PC-3 (cell line): ENCODE measurements around the gene H2AZ2. TPM values are rescaled to one million over a fixed set of nuclear protein-coding genes. Genes with fewer than 3 reads are reported as not detected.

ENCODE experiments used
- ATAC-seq: fragments of 200-7000 bp; cut with Tn5 transposase; 2 replicates; pipeline ENCODE4 v1.9.1; 2020; ENCODE audit warnings: mild to moderate bottlenecking, moderate library complexity
- BruUV-seq: library from RNA; stranded (reverse); fragments of 400-500 nt; replicated peaks from 2 replicates; lab custom pipeline; 2021; lab: Mats Ljungman, UMichigan
- CTCF ChIA-PET: fragments of 300-600 bp; sonication (Branson Sonifier 250); formaldehyde crosslinking; loops from one replicate; lab custom pipeline; 2022; ENCODE audit warnings: antibody characterized with exemption; lab: Charles Lee
- POLR2A ChIA-PET: fragments of 300-600 bp; sonication (Branson Sonifier 250); formaldehyde crosslinking; loops from one replicate; lab custom pipeline; 2022; ENCODE audit warnings: antibody characterized with exemption; ENCODE audit not compliant: unreplicated experiment; lab: Charles Lee
- DNase-seq: peaks from one replicate; pipeline ENCODE4 v3.0.0-alpha.2; 2015
- H2AFZ ChIP-seq: fragments of 300-600 bp; sonication (generic); 2 replicates; pipeline ENCODE4 v1.6.0; 2016; ENCODE audit warnings: antibody characterized with exemption, low read length
- H3F3A ChIP-seq: fragments of 300-600 bp; sonication (generic); one replicate; pipeline ENCODE4 v1.6.0; 2017; ENCODE audit warnings: antibody characterized with exemption, low read length, control low read depth, mild to moderate bottlenecking; ENCODE audit not compliant: unreplicated experiment
- H3K27ac ChIP-seq: fragments of 300-600 bp; sonication (generic); 2 replicates; pipeline ENCODE4 v1.5.1; 2016; ENCODE audit warnings: mild to moderate bottlenecking, low read length
- H3K27me3 ChIP-seq: fragments of 300-600 bp; sonication (generic); 2 replicates; pipeline ENCODE4 v1.6.1; 2016; ENCODE audit warnings: low read length, mixed read lengths
- H3K36me3 ChIP-seq: fragments of 300-600 bp; sonication (generic); 2 replicates; pipeline ENCODE4 v1.6.1; 2016; ENCODE audit warnings: low read depth, mixed run types, low read length, mixed read lengths
- H3K4me1 ChIP-seq: fragments of 300-600 bp; sonication (generic); 2 replicates; pipeline ENCODE4 v1.5.1; 2016; ENCODE audit warnings: low read length; ENCODE audit not compliant: insufficient read depth
- H3K4me2 ChIP-seq: fragments of 300-600 bp; sonication (generic); 2 replicates; pipeline ENCODE4 v1.6.0; 2016; ENCODE audit warnings: low read length
- H3K4me3 ChIP-seq: fragments of 300-600 bp; sonication (generic); 2 replicates; pipeline ENCODE4 v1.5.1; 2016; ENCODE audit warnings: mild to moderate bottlenecking, low read length, mixed read lengths
- H3K79me2 ChIP-seq: fragments of 300-600 bp; sonication (generic); 2 replicates; pipeline ENCODE4 v1.6.1; 2017; ENCODE audit warnings: low read length, mixed read lengths
- H3K9ac ChIP-seq: fragments of 300-600 bp; sonication (generic); 2 replicates; pipeline ENCODE4 v1.6.0; 2016; ENCODE audit warnings: mild to moderate bottlenecking, low read length
- H3K9me2 ChIP-seq: fragments of 300-600 bp; sonication (generic); replicated peaks from 2 replicates; pipeline ENCODE4 v1.6.1; 2016; ENCODE audit warnings: mixed run types, low read length, mixed read lengths
- H3K9me3 ChIP-seq: fragments of 300-600 bp; sonication (generic); 2 replicates; pipeline ENCODE4 v1.6.1; 2016; ENCODE audit warnings: low read length, mixed read lengths
- H4K20me1 ChIP-seq: fragments of 300-600 bp; sonication (generic); 2 replicates; pipeline ENCODE4 v1.6.1; 2016; ENCODE audit warnings: low read length, mixed read lengths
- CTCF ChIP-seq: fragments of 300-600 bp; sonication (generic); conservative IDR thresholded peaks from 2 replicates; pipeline ENCODE4 v1.5.1; 2017; ENCODE audit warnings: antibody characterized with exemption, low read depth, mild to moderate bottlenecking, low read length
- EZH2 ChIP-seq: fragments of 300-600 bp; sonication (generic); IDR thresholded peaks from one replicate; pipeline ENCODE4 v1.6.1; 2017; ENCODE audit warnings: antibody characterized with exemption, mild to moderate bottlenecking, low read length; ENCODE audit not compliant: unreplicated experiment
- EZH2phosphoT487 ChIP-seq: fragments of 300-600 bp; sonication (generic); IDR thresholded peaks from 2 replicates; pipeline ENCODE4 v1.6.1; 2018; ENCODE audit warnings: mild to moderate bottlenecking, antibody characterized with exemption, low read length, borderline replicate concordance
- intact Hi-C: fragments of 100-400 bp; cut with micrococcal nuclease; formaldehyde crosslinking; loops from 2 replicates; pipeline ENCODE4 v1.9.0; 2023
- total RNA-seq: library from RNA; depleted of rRNA; stranded (reverse); fragments of >200 nt; gene quantifications from 2 replicates; pipeline ENCODE4 v1.2.3, GENCODE V29; 2014

H2AZ2 gene
- total RNA-seq, 1 experiment from 2014 or later, result 376 TPM

- Histone ChIP-seq H3K9me3 (no peaks in the 10 kb centered on the region), H3K27me3 (no peaks in the 10 kb centered on the region), H4K20me1 (no peaks in the 10 kb centered on the region), H3F3A (no peaks in the 10 kb centered on the region), H3K9me2 (no peaks in the 10 kb centered on the region), H3K36me3 (no peaks in the 10 kb centered on the region), H3K27ac (no peak overlapping the region), H3K4me2 (no peak overlapping the region), H3K4me1 (peaks cover 3% of the 10 kb centered on the region; the same call in 1 of the 2 replicates), H3K4me3 (no peak overlapping the region), H2AFZ (no peak overlapping the region), H3K9ac (no peak overlapping the region), H3K79me2 (peaks cover 21% of the 10 kb centered on the region)
- no TSS peak for BruUV-seq
- TF ChIP-seq CTCF (0 out of 2 replicates have a peak, but pooled peaks have one; percentile 8), EZH2phosphoT487 (no peak), EZH2 (no peak)
- ChIA-PET CTCF (no interaction called here), POLR2A (interaction anchor here (0.6 kb wide), 2 partner anchors 16 to 221 kb away, joined by 3 read pairs; no protein-coding TSS in a partner anchor)
- ATAC-seq (no peak), DNase-seq (no peak)
- intact Hi-C loops, result no loop called here
Measured at GRCh38 chr7:44791278-44792219, 56.3 kb downstream of the H2AZ2 start.

GRCh38 chr7:44789990-44790389 lies 57.9 kb downstream of the H2AZ2 start:
- H3K9ac ChIP-seq, result no peak overlapping the region
- no peaks in the 10 kb centered on the region for H3K27me3 ChIP-seq
- no peaks in the 10 kb centered on the region for H3F3A ChIP-seq
- H4K20me1 ChIP-seq, result no peaks in the 10 kb centered on the region
- intact Hi-C loops, result no loop called here
- no peak overlapping the region for H3K4me2 ChIP-seq
- H2AFZ ChIP-seq, result no peak overlapping the region
- BruUV-seq, result no TSS peak
- H3K4me3 ChIP-seq, result no peak overlapping the region
- ChIA-PET CTCF (no interaction called here), POLR2A (no interaction called here)
- H3K9me2 ChIP-seq, result no peaks in the 10 kb centered on the region
- H3K36me3 ChIP-seq, result no peaks in the 10 kb centered on the region
- no peak for TF ChIP-seq EZH2
- TF ChIP-seq CTCF, result no peak
- TF ChIP-seq EZH2phosphoT487, result no peak
- no peak overlapping the region for H3K27ac ChIP-seq
- 0 out of 2 replicates have a peak, but pooled peaks cover 7% of the 10 kb centered on the region for H3K79me2 ChIP-seq
- no peaks in the 10 kb centered on the region for H3K4me1 ChIP-seq
- DNase-seq, result no peak
- no peak for ATAC-seq
- H3K9me3 ChIP-seq, result no peaks in the 10 kb centered on the region

GRCh38 chr7:44787762-44788161 lies 60.1 kb downstream of the H2AZ2 start:
- ChIA-PET CTCF (no interaction called here), POLR2A (no interaction called here)
- no peaks in the 10 kb centered on the region for H4K20me1 ChIP-seq
- no TSS peak for BruUV-seq
- TF ChIP-seq EZH2phosphoT487 (no peak), CTCF (no peak), EZH2 (no peak)
- no peaks in the 10 kb centered on the region for H3K27me3 ChIP-seq
- no peak overlapping the region for H3K27ac ChIP-seq
- H3K4me2 ChIP-seq, result no peak overlapping the region
- no peaks in the 10 kb centered on the region for H3K9me3 ChIP-seq
- intact Hi-C loops, result no loop called here
- H3K79me2 ChIP-seq, result no peaks in the 10 kb centered on the region
- H3K9me2 ChIP-seq, result no peaks in the 10 kb centered on the region
- no peak overlapping the region for H3K4me3 ChIP-seq
- H3K36me3 ChIP-seq, result no peaks in the 10 kb centered on the region
- H3K4me1 ChIP-seq, result no peaks in the 10 kb centered on the region
- ATAC-seq, result no peak
- no peak overlapping the region for H2AFZ ChIP-seq
- H3K9ac ChIP-seq, result no peak overlapping the region
- DNase-seq, result no peak
- no peaks in the 10 kb centered on the region for H3F3A ChIP-seq
